Uterus (tissue), 2 donors: Measurements from ENCODE around the gene ACOXL.

Experiments
- CTCF ChIP-seq, 4 experiments: fragments of 200-600 bp in 2 of 4; fragments of 450-650 bp in 2 of 4; sonication (generic) in 2 of 4; IDR thresholded peaks; one replicate each; pipeline ENCODE4 v1.5.1; 2016 to 2019; ENCODE audit warnings: antibody characterized with exemption in 4 of 4, mild to moderate bottlenecking in 2 of 4, moderate library complexity in 1 of 4
- POLR2A ChIP-seq, 2 donors: fragments of 450-650 bp; IDR thresholded peaks; one replicate each; pipeline ENCODE4 v1.6.1; 2016; ENCODE audit warnings: antibody characterized with exemption in 2 of 2, mild to moderate bottlenecking in 1 of 2, moderate library complexity in 1 of 2

DNA sequence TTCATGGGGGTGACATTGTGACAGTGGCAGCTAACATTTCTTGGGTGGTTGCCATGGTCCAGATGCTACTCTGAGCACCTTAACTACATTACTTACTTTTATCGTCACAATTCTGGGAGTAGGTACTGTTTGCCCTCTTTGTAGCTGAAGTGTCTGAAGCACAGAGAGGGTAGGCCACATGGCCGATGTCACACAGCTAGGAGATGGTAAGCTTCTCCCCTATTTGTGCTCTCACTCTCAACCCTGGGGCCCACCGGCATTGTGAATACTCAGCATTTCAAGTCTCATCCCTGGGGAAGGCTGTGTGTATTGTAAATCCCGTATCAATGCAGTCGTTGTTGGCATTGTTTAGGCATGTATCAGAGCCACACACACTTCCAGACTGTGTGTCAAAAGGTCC lies 136.6 kb downstream of the ACOXL start:
- TF ChIP-seq CTCF (IDR thresholded peaks at IDR 0.05) (no peak), POLR2A (IDR thresholded peaks at IDR 0.05) (no peak)
